MV-4-11 (cell line): Measurements from ENCODE around the gene FHOD3.

Experiments
- DNase-seq: peaks from one replicate; lab custom pipeline; 2025; lab: John Stamatoyannopoulos, UW

The FHOD3 gene

DNA sequence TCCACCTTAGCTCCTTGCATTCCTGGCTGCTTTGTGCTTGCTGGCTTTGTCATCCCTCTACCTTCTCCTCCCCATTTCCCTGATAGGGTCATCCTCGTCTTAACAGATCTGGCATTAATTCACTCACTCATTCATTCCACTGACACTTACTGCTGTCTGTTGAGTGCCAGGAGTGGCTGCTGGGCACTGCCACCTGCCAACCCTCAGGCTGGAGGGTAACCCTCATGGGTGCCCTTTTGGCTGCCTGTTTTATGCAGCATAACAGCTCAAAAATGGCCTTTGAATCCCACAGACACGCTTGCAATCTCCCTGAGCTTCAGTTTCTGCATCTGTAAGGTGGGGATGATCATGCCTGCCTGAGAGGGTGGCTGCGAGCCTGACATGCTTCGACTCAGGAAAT, 25.2 kb downstream of the FHOD3 start:
- DNase-seq: no peak

DNA sequence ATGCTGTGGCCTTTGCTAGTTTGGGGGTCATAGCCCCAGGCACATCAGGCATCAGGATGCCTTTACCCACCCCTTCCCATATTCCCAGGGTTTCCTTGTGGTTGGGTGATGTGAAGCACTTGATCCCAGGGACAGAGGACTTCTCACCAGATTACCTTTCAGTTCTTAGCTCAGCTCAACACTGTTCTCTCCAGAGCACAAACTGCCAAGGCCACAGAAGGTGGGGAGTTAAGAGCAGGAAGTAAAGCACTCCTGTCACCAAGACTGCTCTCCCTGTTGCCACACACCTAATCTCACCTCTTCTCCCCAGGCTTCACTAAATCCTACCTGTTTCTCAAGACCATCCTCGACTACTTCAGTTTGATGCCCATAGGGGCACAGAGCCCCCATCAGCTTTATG, 25.9 kb downstream of the FHOD3 start:
- no peak for DNase-seq

DNA sequence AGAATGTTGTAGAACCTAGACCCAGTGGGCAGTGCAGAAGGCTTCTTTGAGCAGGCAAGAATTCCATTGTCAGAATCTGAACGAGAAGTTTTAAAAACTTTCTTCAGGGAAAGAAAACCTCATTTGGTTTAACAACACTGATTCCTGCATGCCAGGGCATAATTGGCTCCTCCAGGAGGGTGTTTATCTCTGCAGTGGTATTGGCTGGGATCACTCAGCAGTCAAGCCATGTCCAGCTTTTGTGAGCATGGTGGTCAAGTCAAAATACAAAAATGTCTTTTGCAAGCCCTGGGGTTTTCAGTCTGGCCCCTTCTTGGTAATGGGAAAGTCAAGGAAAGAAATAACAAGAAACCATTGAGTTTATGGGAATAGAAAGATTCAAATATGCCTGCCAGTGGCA, 28.3 kb downstream of the FHOD3 start:
- no peak for DNase-seq

DNA sequence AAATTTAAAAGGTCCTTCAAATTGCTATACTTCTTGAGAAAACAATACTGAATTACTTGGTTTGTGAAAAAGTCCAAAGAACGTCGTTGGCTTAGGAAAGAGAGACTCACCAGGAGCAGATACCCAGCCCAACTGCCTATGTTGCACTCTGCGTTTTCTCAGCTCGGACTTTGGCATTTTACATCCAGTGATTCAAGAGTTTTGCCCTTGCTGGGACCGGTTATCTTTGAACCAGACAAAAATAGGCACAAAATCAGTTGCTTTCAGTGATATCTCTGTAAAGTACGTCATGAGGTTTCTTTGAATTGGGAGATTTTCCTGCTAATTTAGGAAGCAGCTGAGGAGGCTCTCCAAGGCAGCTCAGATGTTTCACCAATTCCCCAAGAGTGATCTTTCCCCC, 29.3 kb downstream of the FHOD3 start:
- no peak for DNase-seq

DNA sequence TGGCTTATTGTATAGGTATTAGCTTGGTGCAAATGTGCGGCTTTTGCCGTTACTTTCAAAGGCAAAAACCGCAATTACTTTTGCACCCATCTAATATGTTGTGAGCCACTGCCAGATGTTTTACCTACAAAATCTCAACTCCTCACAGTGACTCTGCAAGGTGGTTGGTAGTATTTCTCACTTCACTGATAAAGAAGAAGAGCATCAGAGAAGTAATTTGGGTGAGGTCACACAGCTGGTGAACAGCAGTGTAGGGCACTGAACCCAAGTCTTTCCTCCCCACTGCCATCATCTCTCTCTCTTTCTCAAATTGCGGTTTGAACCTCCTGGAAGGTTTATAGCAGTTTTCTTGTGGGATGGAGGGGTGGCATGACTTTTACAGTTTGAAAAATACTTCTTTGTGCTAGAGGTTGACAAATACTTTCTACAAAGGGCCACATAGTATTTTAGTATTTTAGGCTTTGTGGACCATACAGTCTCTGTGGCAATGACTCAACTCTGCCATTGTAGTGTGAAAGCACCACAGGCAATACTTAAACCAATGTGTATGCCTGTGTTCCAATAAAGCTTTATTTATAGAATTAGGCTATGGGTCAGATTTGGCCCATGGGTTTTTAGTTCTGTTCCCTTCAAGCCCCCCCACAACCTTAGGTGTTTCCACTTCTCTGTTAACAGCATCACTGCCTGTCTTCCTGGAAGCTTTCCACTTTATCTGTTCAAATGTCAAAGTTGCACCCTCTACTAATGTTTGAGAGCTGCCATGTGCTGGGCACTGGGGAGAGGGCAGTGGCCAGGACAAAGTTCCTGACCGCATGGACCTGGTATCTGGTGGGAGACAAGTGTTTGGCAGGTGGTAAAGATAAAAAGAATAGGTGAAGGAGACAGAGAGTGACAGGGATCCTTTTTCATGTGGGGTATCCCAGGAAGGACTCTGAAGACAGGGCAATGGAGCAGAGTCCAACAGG, 30.1 kb downstream of the FHOD3 start:
- no peak for DNase-seq

DNA sequence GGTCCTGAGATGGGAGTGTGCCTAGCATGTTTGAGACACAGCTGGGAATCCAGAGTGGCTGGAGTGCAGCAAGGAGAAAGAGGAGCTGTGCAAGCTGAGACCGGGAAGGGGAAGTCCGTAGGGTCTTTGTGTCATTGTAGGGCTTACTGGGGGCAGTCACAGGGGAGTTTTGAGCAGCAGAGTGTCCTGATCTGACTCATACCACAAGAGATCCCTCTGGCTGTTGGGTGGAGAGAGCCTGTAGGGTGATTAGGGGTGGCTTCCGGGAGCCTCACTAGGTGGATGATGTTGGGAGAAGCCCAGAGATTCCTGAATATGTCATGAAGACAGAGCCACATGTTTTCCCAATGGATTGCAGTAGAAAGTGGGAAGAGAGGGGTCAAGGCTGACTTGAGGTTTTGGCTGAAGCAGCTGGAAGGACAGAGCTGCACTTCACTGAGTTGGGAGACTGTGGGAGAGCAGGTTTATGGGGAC, 30.9 kb downstream of the FHOD3 start:
- no peak for DNase-seq

DNA sequence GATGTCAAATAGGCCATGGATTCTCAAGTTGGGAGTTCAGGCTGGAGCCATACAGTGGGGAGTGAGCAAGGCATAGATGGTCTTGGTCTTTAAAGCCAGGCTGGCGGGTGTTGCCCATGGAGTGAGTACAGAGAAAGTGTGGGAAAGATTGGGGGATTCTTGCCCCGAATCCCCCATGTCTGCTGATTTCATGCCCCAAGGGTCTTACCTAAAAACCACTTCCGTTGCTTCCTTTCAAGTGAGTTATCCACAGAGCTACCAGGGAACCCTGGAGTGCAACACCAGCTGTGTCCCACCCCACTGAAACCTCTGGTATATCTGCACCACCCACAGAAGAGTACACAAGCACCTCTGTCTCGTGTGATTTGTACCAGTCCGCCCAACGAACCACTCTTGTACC, 31.4 kb downstream of the FHOD3 start:
- DNase-seq: no peak

DNA sequence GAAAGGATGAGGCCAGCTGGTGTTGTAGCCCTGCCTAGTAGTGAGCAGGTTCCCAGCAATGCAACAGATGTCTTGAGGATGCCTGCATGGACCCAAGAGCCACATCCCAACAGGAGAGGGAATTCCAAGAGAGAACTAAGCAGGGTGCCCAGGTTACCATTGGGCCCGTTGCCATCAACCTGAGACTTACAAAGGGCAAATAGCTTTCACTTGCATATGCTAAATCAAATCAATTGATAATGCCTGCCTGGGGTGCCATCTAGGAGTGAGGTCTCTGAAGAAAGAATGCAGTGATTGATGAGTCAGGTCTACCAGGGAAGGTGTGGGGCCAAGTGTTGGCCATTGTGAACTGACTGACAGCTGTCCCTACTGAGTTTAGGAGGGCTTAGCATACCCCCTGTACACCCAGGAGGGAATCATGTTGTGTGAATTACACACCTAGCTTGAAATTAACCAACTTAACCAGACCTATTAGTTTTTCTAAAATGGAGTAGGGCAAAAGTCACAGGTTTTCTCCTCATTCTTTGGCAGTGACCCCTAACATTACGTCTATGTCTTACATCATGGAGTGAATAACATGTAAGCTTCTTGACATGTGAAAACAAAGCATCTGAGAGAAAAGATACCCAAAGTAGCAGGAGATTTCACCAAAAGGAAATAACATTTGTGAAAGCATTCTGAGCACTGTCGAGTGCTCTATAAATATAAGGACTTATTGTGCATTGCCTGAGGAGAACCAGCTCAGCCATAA, 32.3 kb downstream of the FHOD3 start:
- no peak for DNase-seq

DNA sequence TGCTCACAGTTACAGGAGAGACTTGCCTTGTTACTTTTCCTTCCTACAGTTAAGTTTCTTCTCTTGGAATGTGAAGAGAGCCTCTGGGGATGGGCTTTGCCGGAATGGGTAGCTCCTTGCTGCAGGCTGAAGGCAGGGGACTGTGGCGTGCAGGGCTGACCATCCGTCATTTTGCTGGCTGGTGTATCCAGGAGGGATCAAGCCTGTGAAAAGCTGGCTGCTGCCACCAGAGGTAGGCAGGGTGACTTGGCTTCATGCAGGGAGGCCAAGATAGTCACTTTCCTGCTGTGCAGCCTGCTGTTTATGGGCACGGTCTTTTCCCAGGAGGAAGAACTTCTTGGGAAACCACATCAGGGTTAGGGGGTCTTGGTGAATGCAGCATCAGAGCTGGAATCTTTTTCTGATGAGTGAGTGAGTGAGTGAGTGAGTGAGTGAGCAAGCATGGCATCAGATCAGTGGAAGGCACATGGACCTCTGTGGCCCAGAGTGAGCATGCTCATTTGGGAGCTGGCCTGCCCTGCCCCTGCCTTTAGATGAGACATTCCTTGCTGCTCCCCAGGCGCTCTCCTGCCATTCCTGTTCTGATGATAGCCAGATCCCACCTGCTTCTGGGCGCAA, 33.0 kb downstream of the FHOD3 start:
- no peak for DNase-seq

DNA sequence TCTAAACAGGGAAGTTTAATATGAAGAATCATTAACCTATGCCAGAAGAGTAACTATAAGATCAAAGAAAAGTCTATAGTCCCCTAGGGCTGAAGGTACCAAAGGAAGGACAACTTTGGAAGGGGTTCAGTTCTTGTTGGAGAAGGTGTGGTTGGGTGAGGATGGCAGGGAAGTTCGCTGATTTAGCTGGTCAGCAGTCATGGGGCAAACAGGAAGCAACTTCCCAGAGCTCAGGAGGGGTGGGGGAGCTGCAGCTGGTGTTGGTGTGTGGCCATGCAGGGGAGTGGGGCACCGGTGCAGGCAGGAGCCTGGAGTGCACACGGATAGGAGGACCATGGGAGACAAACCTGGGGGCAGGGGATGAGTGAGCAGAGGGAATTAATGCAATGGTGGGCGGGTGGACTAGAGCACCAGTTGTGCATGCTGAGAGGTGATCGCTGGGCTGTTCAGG, 34.0 kb downstream of the FHOD3 start:
- DNase-seq: no peak

DNA sequence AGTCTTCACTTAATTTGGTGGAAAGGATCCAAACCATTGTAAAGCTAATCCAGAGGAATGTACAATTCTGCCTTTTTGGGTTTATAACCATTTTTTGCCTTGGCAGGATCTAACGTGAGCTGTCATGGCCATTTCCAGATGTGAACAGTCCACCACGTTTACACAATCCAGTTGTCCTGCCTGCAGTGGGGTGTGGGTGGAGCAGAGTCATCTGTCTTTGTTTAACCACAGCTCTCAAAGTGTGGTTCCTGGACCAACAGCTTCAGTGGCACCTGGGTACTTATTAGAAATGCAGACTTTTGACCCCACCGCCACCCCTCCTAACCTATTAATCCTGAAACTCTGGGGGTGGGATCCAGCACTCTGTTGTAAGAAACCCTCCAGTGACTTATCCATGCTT, 35.9 kb downstream of the FHOD3 start:
- DNase-seq: no peak

DNA sequence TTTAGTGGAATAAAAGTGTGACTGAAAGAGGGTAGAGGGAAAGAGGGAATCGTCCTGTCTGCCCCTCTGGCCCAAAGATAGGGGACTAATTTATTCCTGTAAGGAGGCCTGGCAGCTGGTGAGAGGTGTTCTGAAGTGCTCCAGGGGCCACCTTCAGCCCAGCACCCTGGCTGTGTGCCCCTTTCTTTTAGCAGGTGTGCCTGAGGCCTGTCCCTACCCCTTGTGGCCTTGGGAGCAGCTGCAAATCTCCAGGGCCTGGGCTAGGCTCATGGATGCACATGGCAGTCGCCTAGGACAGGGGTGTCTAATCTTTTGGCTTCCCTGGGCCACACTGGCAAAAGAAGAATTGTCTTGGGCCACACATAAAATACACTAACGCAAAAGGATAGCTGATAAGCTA, 37.3 kb downstream of the FHOD3 start:
- no peak for DNase-seq

DNA sequence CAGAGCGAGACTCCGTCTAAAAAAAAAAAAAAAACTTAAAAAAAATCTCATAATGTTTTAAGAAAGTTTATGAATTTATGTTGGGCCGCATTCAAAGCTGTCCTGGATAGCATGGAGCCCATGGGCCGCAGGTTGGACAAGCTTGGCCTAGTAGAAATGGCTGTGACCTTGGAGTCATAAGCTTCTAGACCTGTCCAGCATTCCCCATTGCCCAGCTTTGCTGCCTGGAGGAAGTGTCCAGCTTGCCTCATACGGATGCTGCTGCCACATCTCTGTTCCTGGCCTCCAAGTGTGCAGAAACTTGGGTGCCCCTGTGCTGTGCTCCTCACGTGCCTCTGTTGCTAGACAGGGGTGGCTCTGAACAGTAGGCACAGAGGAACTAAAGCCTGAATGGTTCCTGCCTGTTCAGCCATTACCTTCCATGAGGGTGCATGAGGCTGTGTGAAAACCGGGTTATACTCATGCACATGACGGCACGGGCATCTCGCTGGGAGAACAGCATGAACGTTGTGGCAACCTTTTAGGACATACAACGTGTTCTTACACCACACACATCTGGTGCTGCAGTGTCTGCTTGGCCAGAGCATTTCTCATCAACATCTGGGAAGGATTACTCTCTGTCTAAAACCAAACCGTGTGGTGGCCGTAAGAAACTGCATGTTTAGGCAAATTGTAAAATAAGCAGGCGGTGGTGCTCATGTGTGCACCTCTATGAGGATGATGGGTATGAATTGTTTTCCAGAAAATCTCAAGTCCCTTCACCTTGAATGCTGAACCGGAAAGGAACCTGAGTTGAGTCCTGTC, 38.2 kb downstream of the FHOD3 start:
- no peak for DNase-seq

DNA sequence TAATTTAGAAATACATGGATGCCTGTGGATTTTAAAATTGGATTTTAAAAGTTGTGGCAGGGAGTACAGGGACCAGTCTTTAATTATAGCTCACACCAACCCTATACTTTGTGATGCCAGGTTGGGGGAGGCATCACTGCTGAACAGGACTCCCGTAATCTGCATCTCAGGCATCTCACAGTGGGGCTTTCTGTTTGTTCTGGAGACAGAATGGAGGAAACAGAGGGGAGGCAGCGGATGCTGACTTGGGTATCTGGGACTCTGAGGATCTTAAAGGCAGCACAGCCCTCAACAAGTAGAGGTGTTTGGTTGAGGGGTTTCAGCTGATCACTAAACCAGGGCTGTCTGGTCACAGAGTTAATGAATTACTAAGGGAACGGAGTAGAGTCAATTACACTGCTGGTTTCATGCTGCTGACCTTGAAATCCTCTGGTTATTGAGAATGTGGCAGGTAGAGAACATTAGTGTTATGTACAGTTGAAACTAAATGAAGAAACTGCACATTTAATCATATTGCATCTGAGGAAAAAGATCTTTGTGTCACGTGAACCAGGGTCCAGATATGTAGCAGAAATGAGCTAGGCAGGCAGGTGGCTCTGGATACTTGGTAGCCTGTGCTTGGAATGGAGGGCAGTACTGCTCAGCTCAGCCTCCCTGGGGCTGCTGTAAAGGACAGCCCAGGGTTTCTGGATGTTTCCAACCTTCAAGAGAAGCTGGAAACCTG, 40.3 kb downstream of the FHOD3 start:
- no peak for DNase-seq

DNA sequence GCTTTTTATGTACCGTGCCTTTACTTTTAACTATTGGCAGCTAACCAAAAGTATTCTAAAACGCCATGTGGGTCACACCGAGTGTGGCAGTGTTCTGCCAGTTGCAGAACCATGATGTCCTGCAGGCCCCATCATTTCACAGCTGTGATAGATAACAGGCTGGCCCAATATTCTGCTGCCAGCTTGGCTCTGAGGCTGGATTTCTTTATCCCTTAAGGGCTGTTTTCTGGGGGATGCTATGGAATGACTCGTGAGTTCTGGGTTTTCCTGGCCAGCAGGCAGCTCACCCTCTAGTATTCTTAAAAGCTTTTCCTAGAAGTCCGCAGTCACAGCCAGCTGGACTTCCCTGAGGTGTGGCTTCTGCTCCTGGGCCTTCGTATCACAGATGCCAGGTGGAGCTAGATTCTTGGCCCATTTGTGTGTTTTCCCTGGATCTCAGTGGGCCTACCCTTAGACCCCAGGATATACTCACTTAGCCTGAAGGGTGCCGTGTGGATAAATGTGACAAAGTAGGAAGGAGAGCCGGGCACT, 41.0 kb downstream of the FHOD3 start:
- no peak for DNase-seq

DNA sequence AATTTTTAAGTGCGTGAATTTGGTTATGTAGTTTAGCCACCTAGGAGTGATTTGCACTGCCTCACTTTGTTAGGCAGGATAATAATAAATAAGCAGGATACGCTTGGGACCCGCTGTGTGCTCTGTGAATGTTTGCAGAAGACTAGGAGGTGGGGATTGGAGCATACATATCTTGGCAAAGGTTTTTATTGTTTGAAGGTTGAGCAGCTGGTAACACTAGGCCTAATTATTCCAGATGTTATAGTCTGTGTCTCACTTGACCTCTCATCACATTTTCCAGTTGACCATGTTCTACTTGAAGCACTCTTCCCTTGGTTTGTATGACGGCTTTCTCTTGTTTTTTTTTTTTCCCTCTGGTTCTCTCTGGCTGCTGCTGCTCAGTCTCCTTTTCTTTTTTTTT, 42.7 kb downstream of the FHOD3 start:
- DNase-seq: no peak

DNA sequence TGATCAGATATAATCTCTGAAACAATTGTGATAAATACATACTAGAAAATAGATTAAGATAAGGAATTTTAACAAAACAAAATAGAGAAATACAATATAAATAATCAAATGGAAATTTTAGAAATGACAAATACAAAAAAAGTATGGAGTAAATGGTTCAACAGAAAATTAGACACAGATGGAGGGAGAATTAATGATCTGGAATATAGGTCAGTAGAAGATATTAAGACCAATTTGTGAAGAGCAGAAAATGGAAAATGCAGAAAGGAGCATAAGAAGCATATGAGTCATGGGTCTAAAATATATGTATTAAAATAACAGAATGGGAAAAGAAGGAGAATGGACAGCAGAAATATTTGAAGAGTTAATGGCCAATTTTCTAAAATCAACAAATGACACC, 44.4 kb downstream of the FHOD3 start:
- DNase-seq: no peak

DNA sequence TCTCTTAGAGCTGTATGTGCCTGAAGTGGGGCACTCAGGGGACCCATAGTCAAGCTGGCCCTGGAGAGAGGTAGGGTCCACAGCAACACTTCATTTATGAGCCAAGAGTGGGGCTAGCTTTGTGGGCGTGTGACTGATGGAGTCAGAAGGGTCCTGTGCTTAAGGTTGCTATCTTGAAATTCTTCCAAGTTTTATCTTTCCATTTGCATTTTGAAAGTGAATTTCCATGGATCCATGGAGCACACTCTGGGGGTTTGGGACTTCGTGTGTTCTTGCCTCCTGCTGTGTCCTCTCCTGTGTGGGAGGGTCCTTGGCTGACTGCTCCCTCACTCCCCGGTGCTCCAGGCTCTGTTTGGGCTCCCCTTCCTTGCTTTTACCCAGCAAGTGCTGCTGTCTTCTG, 50.8 kb downstream of the FHOD3 start:
- no peak for DNase-seq

DNA sequence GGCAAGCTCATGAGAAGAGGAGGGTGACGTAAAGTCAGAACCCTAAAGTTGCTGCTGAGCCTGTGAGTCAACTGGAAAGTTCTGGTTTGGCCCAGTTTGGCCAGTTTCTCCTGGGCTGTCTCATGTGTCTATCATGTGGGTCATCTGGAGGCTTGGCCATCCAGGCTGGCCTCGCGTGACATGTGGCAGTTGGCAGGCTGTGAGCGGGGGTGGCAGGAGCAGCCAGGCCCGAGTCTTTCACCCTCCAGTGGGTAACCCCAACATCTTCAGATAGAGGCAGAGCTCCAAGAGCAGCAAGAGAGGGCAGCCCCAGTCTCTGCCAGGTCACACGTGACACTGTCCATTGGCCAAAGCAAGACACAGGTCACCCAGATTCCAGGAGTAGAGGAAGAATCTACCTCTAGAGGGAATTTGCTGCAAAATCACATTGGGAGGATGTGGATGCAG, 51.5 kb downstream of the FHOD3 start:
- no peak for DNase-seq

DNA sequence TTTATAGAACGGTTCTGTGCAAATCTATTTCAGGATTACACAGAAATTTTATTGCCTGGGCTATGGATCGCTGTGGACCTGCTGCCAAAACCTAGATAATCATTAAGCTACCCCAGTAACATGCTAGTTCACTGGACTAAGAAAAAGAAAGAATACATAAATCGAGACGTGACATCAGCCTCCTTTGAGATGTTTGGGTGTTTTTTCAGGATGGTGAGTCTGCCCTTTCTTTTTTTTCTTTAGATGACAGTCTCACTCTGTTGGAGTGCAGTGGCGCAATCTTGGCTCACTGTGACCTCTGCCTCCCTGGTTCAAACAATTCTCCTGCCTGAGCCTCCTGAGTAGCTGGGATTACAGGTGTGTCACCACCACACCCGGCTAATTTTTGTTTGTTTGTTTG, 52.0 kb downstream of the FHOD3 start:
- no peak for DNase-seq

DNA sequence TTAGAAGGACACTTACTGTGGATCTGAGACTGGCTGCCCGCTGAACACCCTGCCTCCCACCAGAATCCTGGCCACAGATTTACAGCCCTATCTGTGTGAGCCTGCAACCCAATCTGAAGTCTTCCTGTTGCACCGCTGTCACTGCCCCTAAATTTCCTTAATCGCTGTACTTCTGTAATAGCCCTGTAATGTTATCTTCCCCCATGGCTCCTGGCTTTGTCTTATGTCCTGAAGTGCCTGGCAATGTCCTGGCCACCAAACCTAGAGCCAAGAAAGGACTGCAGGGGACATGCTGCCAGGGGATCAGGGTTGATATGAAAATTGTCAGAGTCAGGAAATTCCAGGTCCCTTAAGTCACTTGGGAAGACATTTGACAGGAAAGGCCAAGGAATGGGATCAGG, 52.7 kb downstream of the FHOD3 start:
- DNase-seq: no peak
